ENCODE results near the gene FCAR. TPM values are rescaled to one million over a fixed set of nuclear protein-coding genes. Genes with fewer than 3 reads are reported as not detected.

The FCAR gene
- total RNA-seq, 1 experiment from 2014 or later = not detected

- Mint-ChIP-seq H3K4me1 (ENCODE audit: low read depth, unreplicated experiment) (no peaks in the 10 kb centered on the region), H3K27me3 (ENCODE audit: unreplicated experiment) (peaks cover 54% of the 10 kb centered on the region), H3K9me3 (ENCODE audit: low read depth, unreplicated experiment) (no peaks in the 10 kb centered on the region), H3K4me3 (ENCODE audit: low read depth, unreplicated experiment) (no peak overlapping the region), H3K27ac (ENCODE audit: unreplicated experiment) (no peak overlapping the region), H3K36me3 (ENCODE audit: insufficient read depth, unreplicated experiment) (no peaks in the 10 kb centered on the region)
- CTCF ChIA-PET = interaction anchor here (2.1 kb wide), 1 partner anchor 38 kb away, joined by 6 read pairs; no protein-coding TSS in a partner anchor
- no TSS peak for BruUV-seq (replicated peaks)
- TF ChIP-seq, protein P1, sequence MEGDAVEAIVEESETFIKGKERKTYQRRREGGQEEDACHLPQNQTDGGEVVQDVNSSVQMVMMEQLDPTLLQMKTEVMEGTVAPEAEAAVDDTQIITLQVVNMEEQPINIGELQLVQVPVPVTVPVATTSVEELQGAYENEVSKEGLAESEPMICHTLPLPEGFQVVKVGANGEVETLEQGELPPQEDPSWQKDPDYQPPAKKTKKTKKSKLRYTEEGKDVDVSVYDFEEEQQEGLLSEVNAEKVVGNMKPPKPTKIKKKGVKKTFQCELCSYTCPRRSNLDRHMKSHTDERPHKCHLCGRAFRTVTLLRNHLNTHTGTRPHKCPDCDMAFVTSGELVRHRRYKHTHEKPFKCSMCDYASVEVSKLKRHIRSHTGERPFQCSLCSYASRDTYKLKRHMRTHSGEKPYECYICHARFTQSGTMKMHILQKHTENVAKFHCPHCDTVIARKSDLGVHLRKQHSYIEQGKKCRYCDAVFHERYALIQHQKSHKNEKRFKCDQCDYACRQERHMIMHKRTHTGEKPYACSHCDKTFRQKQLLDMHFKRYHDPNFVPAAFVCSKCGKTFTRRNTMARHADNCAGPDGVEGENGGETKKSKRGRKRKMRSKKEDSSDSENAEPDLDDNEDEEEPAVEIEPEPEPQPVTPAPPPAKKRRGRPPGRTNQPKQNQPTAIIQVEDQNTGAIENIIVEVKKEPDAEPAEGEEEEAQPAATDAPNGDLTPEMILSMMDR (IDR thresholded peaks at IDR 0.05; ENCODE audit: unreplicated experiment) = no peak
- intact Hi-C loops (cut with micrococcal nuclease; ENCODE audit: unreplicated experiment) = loop anchor here (5.0 kb wide), 1 partner anchor 35 kb away; no protein-coding TSS in a partner anchor
- no peak for DNase-seq
Observed at GRCh38 chr19:54882758-54883157, 8.7 kb downstream of the FCAR start.

DNA sequence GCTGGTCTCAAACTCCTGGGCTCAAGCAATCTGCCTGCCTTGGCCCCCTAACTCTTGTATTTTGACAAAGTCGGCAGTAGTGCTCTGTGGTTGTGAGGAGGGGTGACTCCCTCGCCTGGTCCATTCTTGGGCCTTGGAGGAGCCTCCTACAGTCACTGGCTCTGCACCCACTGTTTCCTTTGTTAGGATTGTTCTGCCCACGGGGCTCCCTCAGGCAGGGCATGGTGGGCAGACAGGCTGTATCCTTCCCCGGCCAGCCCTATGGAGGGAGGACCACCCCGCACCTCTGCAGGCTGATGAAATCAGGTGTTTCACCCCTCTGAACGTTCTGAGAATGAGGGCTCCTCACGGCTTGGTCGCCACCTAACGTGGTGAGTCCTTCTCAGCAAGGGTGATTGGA, 9.2 kb downstream of the FCAR start:
- no TSS peak for BruUV-seq (replicated peaks)
- intact Hi-C loops (cut with micrococcal nuclease; ENCODE audit: unreplicated experiment) = loop anchor here (5.0 kb wide), 1 partner anchor 34 kb away; no protein-coding TSS in a partner anchor
- no peaks in the 10 kb centered on the region for H3K36me3 Mint-ChIP-seq (ENCODE audit: insufficient read depth, unreplicated experiment)
- peaks cover 49% of the 10 kb centered on the region for H3K27me3 Mint-ChIP-seq (ENCODE audit: unreplicated experiment)
- no peak for DNase-seq
- H3K9me3 Mint-ChIP-seq (ENCODE audit: low read depth, unreplicated experiment) = no peaks in the 10 kb centered on the region
- CTCF ChIA-PET = no interaction called here
- H3K4me3 Mint-ChIP-seq (ENCODE audit: low read depth, unreplicated experiment) = no peak overlapping the region
- H3K27ac Mint-ChIP-seq (ENCODE audit: unreplicated experiment) = no peak overlapping the region
- TF ChIP-seq, protein P1 (IDR thresholded peaks at IDR 0.05; ENCODE audit: unreplicated experiment) = no peak
- H3K4me1 Mint-ChIP-seq (ENCODE audit: low read depth, unreplicated experiment) = no peaks in the 10 kb centered on the region

DNA sequence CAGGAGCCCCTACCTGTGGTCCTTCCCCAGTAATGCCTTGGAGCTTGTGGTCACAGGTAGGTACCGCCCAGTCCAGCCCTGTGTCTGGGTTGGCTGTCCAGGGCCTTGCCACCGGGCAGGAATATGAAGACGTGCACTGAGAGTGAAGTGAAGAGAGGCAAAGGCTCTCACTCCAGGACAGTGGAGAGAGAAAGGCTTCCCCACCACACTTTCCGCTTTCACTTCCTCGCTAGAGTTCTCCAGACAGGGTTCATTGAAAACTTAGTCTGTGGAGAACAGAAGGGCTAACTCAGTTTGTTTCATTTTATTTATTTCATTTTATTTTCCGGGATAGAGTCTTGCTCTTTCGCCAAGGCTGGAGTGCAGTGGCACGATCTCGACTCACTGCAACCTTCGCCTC, 14.2 kb downstream of the FCAR start:
- no peak overlapping the region for H3K27ac Mint-ChIP-seq (ENCODE audit: unreplicated experiment)
- no TSS peak for BruUV-seq (replicated peaks)
- CTCF ChIA-PET = no interaction called here

DNA sequence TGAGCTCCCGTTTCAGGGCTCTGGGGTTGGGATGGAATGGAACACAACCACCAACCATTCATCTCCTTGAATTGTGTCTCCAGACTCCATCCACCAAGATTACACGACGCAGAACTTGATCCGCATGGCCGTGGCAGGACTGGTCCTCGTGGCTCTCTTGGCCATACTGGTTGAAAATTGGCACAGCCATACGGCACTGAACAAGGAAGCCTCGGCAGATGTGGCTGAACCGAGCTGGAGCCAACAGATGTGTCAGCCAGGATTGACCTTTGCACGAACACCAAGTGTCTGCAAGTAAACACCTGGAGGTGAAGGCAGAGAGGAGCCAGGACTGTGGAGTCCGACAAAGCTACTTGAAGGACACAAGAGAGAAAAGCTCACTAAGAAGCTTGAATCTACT, 15.5 kb downstream of the FCAR start:
- Mint-ChIP-seq H3K9me3 (ENCODE audit: low read depth, unreplicated experiment) (no peaks in the 10 kb centered on the region), H3K4me3 (ENCODE audit: low read depth, unreplicated experiment) (no peak overlapping the region), H3K4me1 (ENCODE audit: low read depth, unreplicated experiment) (no peaks in the 10 kb centered on the region), H3K36me3 (ENCODE audit: insufficient read depth, unreplicated experiment) (no peaks in the 10 kb centered on the region), H3K27me3 (ENCODE audit: unreplicated experiment) (peaks cover 25% of the 10 kb centered on the region), H3K27ac (ENCODE audit: unreplicated experiment) (no peak overlapping the region)
- TF ChIP-seq, protein P1 (IDR thresholded peaks at IDR 0.05; ENCODE audit: unreplicated experiment) = no peak
- no TSS peak for BruUV-seq (replicated peaks)
- DNase-seq = no peak
- CTCF ChIA-PET = interaction anchor here (0.7 kb wide), 1 partner anchor 660 kb away, joined by 3 read pairs; no protein-coding TSS in a partner anchor
- intact Hi-C loops (cut with micrococcal nuclease; ENCODE audit: unreplicated experiment) = no loop called here

More for the DNA sequence above, 14.2 kb downstream of the FCAR start:
- Mint-ChIP-seq H3K9me3 (ENCODE audit: low read depth, unreplicated experiment) (no peaks in the 10 kb centered on the region), H3K36me3 (ENCODE audit: insufficient read depth, unreplicated experiment) (no peaks in the 10 kb centered on the region), H3K4me3 (ENCODE audit: low read depth, unreplicated experiment) (no peak overlapping the region), H3K27me3 (ENCODE audit: unreplicated experiment) (peaks cover 25% of the 10 kb centered on the region), H3K4me1 (ENCODE audit: low read depth, unreplicated experiment) (no peaks in the 10 kb centered on the region)
- intact Hi-C loops (cut with micrococcal nuclease; ENCODE audit: unreplicated experiment) = no loop called here
- DNase-seq = no peak
- TF ChIP-seq, protein P1 (IDR thresholded peaks at IDR 0.05; ENCODE audit: unreplicated experiment) = no peak

Data from Calu3 (cell line).